Body of pancreas (tissue), 4 donors: ENCODE data around the gene BCL11B.

ENCODE experiments used
- POLR2A ChIP-seq, 3 donors: fragments of 450-650 bp; IDR thresholded peaks; one replicate each; pipeline ENCODE4 v1.6.1; 2016; ENCODE audit warnings: antibody characterized with exemption in 3 of 3, mild to moderate bottlenecking in 2 of 3
- TF ChIP-seq, protein P1 (sequence below), 7 experiments: fragments of 450-650 bp in 4 of 7; fragments of 200-600 bp in 3 of 7; sonication (generic) in 3 of 7; IDR thresholded peaks; one replicate each; pipeline ENCODE4 v1.5.1; 2016 to 2019; ENCODE audit warnings: antibody characterized with exemption in 7 of 7

DNA sequence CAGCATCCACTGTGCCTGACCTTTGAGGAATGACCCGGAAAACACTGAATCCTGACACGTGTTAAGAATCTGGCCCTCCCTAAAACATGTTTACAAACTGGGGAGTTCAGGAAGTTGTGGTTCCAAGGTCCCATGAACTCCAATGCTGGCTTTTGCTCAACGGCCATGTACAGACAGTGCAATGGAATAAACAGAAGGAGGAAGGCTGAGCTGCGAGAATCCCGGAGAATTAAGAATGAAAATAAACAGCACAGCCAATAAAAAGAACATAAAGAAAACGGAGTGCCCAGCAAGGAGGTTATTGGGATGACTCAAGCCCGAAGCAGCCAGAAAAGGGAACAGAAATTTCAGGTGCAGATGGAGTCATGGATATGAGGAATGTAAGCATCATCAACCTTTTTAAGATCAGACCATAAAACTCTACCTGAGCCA lies 32.3 kb downstream of the BCL11B start:
- TF ChIP-seq, protein P1, sequence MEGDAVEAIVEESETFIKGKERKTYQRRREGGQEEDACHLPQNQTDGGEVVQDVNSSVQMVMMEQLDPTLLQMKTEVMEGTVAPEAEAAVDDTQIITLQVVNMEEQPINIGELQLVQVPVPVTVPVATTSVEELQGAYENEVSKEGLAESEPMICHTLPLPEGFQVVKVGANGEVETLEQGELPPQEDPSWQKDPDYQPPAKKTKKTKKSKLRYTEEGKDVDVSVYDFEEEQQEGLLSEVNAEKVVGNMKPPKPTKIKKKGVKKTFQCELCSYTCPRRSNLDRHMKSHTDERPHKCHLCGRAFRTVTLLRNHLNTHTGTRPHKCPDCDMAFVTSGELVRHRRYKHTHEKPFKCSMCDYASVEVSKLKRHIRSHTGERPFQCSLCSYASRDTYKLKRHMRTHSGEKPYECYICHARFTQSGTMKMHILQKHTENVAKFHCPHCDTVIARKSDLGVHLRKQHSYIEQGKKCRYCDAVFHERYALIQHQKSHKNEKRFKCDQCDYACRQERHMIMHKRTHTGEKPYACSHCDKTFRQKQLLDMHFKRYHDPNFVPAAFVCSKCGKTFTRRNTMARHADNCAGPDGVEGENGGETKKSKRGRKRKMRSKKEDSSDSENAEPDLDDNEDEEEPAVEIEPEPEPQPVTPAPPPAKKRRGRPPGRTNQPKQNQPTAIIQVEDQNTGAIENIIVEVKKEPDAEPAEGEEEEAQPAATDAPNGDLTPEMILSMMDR (IDR thresholded peaks at IDR 0.05), result no peak
- no peak for TF ChIP-seq POLR2A (IDR thresholded peaks at IDR 0.05)
